GM19452 (cell line): ENCODE data around the gene RFX2.

Experiments used
- ATAC-seq: cut with Tn5 transposase; IDR thresholded peaks from one replicate; pipeline ENCODE4 v1.9.1; 2021; ENCODE audit not compliant: unreplicated experiment

Gene RFX2

GRCh38 chr19:5959260-5960004 is 150.9 kb downstream of the RFX2 start:
- ATAC-seq: no peak

DNA sequence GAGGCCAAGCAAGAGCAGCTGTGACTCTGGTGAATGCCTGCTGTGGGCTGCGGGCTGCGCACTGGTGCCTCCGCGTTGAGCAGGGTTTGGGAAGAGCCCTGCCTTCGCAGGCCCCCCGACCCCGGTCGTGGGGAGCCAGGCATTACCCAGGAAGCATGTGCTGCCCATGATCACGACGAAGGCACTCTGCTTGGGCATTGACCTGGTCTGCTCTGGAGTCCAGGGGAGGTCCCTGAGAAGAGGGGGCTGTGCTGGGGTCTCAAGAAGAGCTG is 151.5 kb downstream of the RFX2 start:
- no peak for ATAC-seq

GRCh38 chr19:5958074-5958850 is 152.0 kb downstream of the RFX2 start:
- ATAC-seq: no peak

DNA sequence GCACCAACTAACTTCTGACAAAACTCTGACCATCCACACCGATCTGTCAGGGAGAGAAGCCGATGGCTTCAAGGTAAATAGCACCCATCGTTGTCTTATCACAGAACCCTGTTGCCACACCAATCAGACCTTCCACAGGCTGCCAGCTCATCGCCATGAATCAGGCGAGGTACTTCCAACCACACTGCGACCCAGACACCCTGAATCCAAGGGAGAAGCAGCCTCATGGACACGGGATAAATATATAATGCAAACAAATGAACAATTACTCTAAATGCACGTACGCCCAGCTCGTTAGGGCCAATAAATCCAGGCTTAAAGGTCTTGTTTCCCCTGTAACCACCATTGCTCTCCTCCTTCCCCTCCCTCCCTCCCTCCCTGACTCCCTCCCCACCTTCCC is 153.1 kb downstream of the RFX2 start:
- ATAC-seq: no peak

DNA sequence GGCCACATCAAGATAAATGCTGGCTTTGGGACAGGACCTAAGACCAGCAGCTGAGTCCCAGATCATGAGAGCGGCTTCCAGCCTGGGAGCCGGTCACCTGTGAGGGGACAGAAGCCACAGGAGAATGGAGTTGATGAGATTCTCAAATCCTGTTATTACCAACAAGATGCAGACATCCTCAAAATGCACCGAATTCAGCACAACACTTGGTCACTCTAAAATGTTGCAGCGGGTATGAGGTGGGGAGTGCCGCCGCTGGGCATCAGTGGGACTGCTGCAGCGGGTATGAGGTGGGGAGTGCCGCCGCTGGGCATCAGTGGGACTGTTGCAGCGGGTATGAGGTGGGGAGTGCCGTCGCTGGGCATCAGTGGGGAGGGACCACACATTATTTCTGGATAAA is 153.6 kb downstream of the RFX2 start:
- no peak for ATAC-seq

- ATAC-seq: no peak
Observed at GRCh38 chr19:5956323-5956722, 154.0 kb downstream of the RFX2 start.

- ATAC-seq: no peak
Observed at GRCh38 chr19:5955636-5955935, 154.7 kb downstream of the RFX2 start.

DNA sequence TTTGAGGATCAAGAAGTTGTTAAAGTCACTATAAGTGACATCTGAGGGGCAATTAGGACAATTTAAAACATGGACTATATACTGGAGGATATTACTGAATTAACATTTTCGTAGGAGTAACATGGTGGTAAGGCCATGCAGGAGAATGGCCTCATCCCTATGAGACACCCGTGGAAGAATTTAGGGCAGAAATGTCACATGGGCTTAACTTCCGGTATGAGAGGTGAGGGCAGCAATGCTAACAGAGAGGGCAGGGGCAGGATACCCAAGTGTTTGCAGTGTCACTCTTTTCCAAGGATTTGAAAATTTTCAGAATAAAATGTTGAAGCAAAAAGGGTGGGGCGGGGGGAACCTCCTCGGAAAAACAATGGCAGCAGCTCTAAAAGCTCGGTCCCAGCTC is 156.0 kb downstream of the RFX2 start:
- ATAC-seq: no peak

DNA sequence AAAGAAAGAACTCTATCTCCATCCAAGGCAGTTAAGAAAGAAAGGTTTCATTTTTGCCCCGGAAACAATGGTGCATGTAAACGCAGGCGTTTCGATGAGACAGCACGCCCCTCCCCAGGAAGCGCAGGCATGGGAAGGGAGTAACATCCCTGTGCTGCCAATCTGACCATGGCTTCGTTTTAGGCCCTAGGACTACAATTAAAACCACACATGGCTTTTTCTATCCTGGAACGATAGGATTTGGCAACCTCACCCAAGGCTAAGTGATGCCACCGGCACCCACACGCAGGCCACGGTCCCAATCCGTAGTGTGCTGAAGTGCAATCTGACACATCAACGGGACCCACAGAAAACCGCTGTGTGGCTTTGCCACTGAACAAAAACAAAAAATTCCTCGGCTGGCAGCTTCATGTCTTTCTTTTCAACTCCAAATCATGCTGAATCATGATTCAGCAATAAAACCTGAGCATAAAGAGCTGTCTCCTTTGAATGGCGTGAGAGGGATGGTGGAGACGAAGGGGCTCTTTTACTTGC is 156.6 kb downstream of the RFX2 start:
- ATAC-seq: no peak

DNA sequence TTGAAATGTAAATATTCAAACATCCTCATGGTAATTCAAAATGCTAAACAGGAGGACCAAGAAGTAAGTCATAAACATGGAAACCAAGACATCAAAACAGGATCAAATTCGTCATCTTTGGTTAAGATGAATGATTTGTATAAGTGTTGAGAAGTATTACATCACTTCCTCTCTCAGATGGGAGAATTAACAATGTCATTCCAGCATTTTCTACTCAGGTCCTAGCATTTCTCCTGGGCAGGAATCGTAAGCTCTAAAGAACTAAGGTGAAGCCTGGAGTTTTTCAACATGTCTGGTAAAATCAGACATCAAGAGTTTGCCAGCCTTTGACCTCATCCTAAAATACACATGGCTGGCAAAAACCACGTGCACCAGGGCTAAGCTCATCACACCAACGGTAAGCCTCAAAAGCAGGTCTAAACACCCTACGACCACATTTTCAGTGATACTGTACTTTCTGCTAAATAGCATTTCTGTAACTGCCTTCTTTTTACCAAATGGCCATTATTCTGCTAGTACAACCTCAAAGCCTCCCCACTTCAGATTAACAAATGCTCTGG is 157.2 kb downstream of the RFX2 start:
- ATAC-seq: no peak

DNA sequence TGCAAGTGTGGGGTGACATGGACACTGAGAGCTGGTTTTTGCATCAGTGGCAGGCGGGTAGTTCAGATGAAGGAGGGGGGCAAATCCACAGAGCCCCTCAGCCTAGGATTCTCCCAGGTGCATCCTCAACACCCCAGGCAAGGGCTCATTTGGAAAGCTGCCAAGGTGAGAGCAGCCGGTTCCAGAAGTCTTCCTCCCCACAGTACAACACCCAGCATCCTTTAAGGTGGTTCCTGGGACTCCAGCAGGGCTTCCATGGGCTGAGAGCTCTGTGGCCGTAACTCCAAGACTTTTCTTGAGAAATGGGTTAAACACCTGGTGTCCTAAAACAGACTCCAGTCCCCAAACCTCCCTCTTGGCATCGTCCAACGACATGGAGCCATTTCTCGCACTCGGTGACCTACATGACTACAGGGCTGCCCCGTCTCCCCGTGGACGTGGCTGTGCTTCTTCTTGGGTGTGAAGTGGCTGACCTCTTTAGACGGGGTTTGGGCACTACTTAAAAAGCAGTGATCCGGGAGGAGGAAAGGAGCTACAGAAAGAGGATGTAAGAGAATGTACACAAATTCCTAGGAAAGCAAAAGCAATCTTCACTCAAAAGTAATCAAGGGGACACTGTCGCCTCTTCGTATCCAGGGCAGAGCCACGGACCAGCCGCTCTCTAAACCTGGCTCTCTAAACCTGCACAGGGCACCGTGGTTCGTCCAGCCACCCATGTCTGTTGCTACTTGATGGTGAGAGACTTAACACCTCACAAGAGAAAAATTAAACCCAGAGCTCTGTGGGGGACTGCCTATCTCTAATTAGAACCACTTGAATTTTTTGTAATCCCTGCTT is 157.9 kb downstream of the RFX2 start:
- ATAC-seq: no peak

DNA sequence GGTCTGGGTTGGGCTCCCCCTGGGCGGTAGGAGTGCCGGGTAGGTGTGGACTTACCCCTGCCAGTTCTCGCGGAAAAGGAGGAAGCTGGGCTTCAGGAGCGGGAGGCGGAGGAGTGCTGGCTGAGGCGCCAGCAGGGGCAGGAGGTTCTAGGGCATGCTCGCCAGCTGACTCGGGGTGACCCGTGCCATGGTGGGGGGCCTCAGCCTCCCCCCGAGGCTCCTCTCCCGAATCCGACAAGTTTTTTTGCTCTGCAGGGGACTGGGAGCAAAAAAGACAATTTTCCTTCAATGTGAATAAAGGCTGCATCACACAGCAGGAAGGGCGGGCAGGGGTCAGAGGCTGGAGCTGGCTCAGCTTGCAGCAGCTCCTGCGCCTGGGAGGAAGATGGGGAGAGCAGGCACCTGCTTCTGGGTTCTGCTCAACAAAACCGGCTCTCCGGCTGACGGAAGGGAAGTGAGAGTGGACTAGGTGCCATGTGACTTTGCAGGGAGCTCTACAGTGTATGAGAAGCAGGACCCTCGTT is 158.9 kb downstream of the RFX2 start:
- no peak for ATAC-seq

DNA sequence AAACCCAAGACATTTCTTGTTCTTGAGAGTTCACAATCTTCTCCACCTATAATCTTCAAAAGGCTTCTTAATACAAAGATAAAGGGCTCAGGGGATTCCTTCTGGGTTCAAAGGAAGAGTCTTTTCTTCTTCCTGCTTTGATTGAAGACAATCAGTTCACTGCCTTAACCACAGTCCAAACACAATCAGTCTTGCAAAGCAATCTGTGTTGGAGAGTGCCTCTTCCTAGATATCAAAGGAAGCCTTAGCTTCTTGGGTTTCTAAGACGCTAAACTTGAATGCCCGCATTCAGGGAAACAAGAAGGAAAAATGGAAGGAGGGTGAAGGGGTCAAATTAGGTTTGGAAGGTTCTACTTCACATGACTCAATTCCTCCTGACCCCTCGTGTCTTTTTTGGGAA is 159.6 kb downstream of the RFX2 start:
- no peak for ATAC-seq

- ATAC-seq: no peak
Observed at GRCh38 chr19:5949792-5950305, 160.5 kb downstream of the RFX2 start.

- ATAC-seq: no peak
Observed at GRCh38 chr19:5948752-5949564, 161.3 kb downstream of the RFX2 start.

DNA sequence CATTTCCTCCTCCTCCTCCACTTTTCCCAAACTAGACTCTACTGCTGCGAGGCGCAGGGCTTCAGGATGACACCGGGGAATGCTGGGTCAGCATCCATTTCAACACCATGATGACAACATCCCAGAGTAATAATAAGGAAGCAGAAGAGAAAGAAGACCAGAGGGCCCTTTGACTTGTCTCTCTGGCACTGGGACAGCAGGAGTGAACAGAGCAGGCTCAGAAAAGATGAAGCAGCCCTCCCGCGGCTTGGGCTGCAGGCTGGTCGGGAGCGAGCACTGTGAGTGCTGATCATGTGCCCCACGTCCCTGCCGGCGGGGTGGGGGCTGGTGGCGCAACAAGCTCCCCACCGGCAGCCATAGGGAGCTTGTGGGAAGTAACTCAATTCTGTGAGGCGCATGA is 162.9 kb downstream of the RFX2 start:
- ATAC-seq: no peak

- ATAC-seq: no peak
Observed at GRCh38 chr19:5943623-5944022, 166.7 kb downstream of the RFX2 start.
